ENCODE measurements around the gene CARMIL1.

- no peak for TF ChIP-seq RAD21 (IDR thresholded peaks at IDR 0.05; ENCODE audit: low read length)
- no peak for TF ChIP-seq CTCF (IDR thresholded peaks at IDR 0.05)
- no peak for TF ChIP-seq CHD2 (IDR thresholded peaks at IDR 0.05; ENCODE audit: low read length, partially characterized antibody)
- TF ChIP-seq POLR2AphosphoS5 (IDR thresholded peaks at IDR 0.05; ENCODE audit: low read depth, low read length) = no peak
- no peak for TF ChIP-seq MAX (IDR thresholded peaks at IDR 0.05; ENCODE audit: low read depth)
- no peak for TF ChIP-seq YY1 (IDR thresholded peaks at IDR 0.05; ENCODE audit: low read depth)
- no peak for TF ChIP-seq SIN3A (IDR thresholded peaks at IDR 0.05; ENCODE audit: borderline replicate concordance, low read depth, low read length)
- no peak for TF ChIP-seq RFX5 (IDR thresholded peaks at IDR 0.05; ENCODE audit: low read length)
- TF ChIP-seq EZH2phosphoT487 (IDR thresholded peaks at IDR 0.05; ENCODE audit: borderline replicate concordance, low read depth) = no peak
Measured at GRCh38 chr6:25497383-25498040, 218.3 kb downstream of the CARMIL1 start.
